Measurements from ENCODE around the gene CUEDC1. TPM values are rescaled to one million over a fixed set of nuclear protein-coding genes. Genes with fewer than 3 reads are reported as not detected.

The CUEDC1 gene
- total RNA-seq, 1 experiment from 2014 or later: 53.5 TPM

GRCh38 chr17:57905875-57906455 lies 49.2 kb downstream of the CUEDC1 start:
- H3K27me3 ChIP-seq (replicated peaks; ENCODE audit: insufficient read depth, low read depth, low read length, poor library complexity): no peaks in the 10 kb centered on the region
- intact Hi-C loops (cut with micrococcal nuclease; ENCODE audit: unreplicated experiment): no loop called here
- DNase-seq (ENCODE audit: low spot score): no peak
- H3K9me3 ChIP-seq (ENCODE audit: low read depth, low read length, poor library complexity, severe bottlenecking): no peaks in the 10 kb centered on the region
- BruUV-seq (replicated peaks): no TSS peak
- peaks cover 28% of the 10 kb centered on the region for H3K4me1 ChIP-seq (ENCODE audit: insufficient read depth, low read length, poor library complexity, severe bottlenecking)
- ChIA-PET CTCF (no interaction called here), POLR2A (ENCODE audit: low non-redundant PET) (no interaction called here)
- no peaks in the 10 kb centered on the region for H3K36me3 ChIP-seq (ENCODE audit: insufficient read depth, low read length, poor library complexity, severe bottlenecking)
- TF ChIP-seq CTCF (conservative IDR thresholded peaks at IDR 0.05; ENCODE audit: low read depth, low read length): no peak
- no peak for TF ChIP-seq EZH2 (IDR thresholded peaks at IDR 0.05; ENCODE audit: borderline replicate concordance, low read depth, low read length, poor library complexity, severe bottlenecking)
- H3K27ac ChIP-seq (ENCODE audit: low read depth, low read length, poor library complexity, severe bottlenecking): peak overlapping the region; percentile 30
- no peak overlapping the region for H3K4me3 ChIP-seq (ENCODE audit: low read depth, low read length, poor library complexity, severe bottlenecking)

- BruUV-seq (replicated peaks): no TSS peak
- Histone ChIP-seq H3K9me3 (ENCODE audit: low read depth, low read length, poor library complexity, severe bottlenecking) (no peaks in the 10 kb centered on the region), H3K36me3 (ENCODE audit: insufficient read depth, low read length, poor library complexity, severe bottlenecking) (no peaks in the 10 kb centered on the region), H3K4me3 (ENCODE audit: low read depth, low read length, poor library complexity, severe bottlenecking) (no peak overlapping the region), H3K4me1 (ENCODE audit: insufficient read depth, low read length, poor library complexity, severe bottlenecking) (peaks cover 28% of the 10 kb centered on the region), H3K27me3 (replicated peaks; ENCODE audit: insufficient read depth, low read depth, low read length, poor library complexity) (no peaks in the 10 kb centered on the region), H3K27ac (ENCODE audit: low read depth, low read length, poor library complexity, severe bottlenecking) (peak overlapping the region; percentile 30)
- intact Hi-C loops (cut with micrococcal nuclease; ENCODE audit: unreplicated experiment): no loop called here
- TF ChIP-seq CTCF (conservative IDR thresholded peaks at IDR 0.05; ENCODE audit: low read depth, low read length) (no peak), EZH2 (IDR thresholded peaks at IDR 0.05; ENCODE audit: borderline replicate concordance, low read depth, low read length, poor library complexity, severe bottlenecking) (no peak)
- DNase-seq (ENCODE audit: low spot score): no peak
- ChIA-PET CTCF (interaction anchor here (1.3 kb wide), 1 partner anchor 11 kb away, joined by 4 read pairs; no protein-coding TSS in a partner anchor), POLR2A (ENCODE audit: low non-redundant PET) (no interaction called here)
Observed at GRCh38 chr17:57903961-57904360, 51.3 kb downstream of the CUEDC1 start.

- no peaks in the 10 kb centered on the region for H3K36me3 ChIP-seq (ENCODE audit: insufficient read depth, low read length, poor library complexity, severe bottlenecking)
- no peak overlapping the region for H3K4me3 ChIP-seq (ENCODE audit: low read depth, low read length, poor library complexity, severe bottlenecking)
- no peaks in the 10 kb centered on the region for H3K9me3 ChIP-seq (ENCODE audit: low read depth, low read length, poor library complexity, severe bottlenecking)
- ChIA-PET CTCF (no interaction called here), POLR2A (ENCODE audit: low non-redundant PET) (no interaction called here)
- intact Hi-C loops (cut with micrococcal nuclease; ENCODE audit: unreplicated experiment): no loop called here
- no TSS peak for BruUV-seq (replicated peaks)
- H3K27ac ChIP-seq (ENCODE audit: low read depth, low read length, poor library complexity, severe bottlenecking): no peak overlapping the region
- no peak for TF ChIP-seq CTCF (conservative IDR thresholded peaks at IDR 0.05; ENCODE audit: low read depth, low read length)
- TF ChIP-seq EZH2 (IDR thresholded peaks at IDR 0.05; ENCODE audit: borderline replicate concordance, low read depth, low read length, poor library complexity, severe bottlenecking): no peak
- no peaks in the 10 kb centered on the region for H3K27me3 ChIP-seq (replicated peaks; ENCODE audit: insufficient read depth, low read depth, low read length, poor library complexity)
- DNase-seq (ENCODE audit: low spot score): no peak
- peaks cover 28% of the 10 kb centered on the region for H3K4me1 ChIP-seq (ENCODE audit: insufficient read depth, low read length, poor library complexity, severe bottlenecking)
Observed at GRCh38 chr17:57902800-57903759, 52.1 kb downstream of the CUEDC1 start.
